Measurements from ENCODE around the gene SLC26A1. TPM values are rescaled to one million over a fixed set of nuclear protein-coding genes. Genes with fewer than 3 reads are reported as not detected.

The SLC26A1 gene
- total and polyA plus RNA-seq, 2 of the 13 experiments (the other 11 are each of a cell fraction or from before 2014, with no cell fraction given) = 5.4 to 22.9 TPM

- TF ChIP-seq NR1H2 (CRISPR knock-in tag; IDR thresholded peaks at IDR 0.05; ENCODE audit: borderline replicate concordance, low read depth) = peak; percentile 23; the same call in 1 of the 2 replicates
- TF ChIP-seq ZNF670 (CRISPR knock-in tag; IDR thresholded peaks at IDR 0.05; ENCODE audit: borderline replicate concordance) = no peak
- no peak for TF ChIP-seq SMARCC2 (IDR thresholded peaks at IDR 0.05)
- peak; percentile 49; the same call in 1 of the 2 replicates for TF ChIP-seq SOX5 (CRISPR knock-in tag; IDR thresholded peaks at IDR 0.05; ENCODE audit: borderline replicate concordance)
- TF ChIP-seq FOXO4 (CRISPR knock-in tag; conservative IDR thresholded peaks at IDR 0.05) = 0 out of 2 replicates have a peak, but pooled peaks have one; percentile 92
- TF ChIP-seq FOXA1 (IDR thresholded peaks at IDR 0.05) = no peak
- peak; percentile 71 for TF ChIP-seq FOXA1 (CRISPR knock-in tag; IDR thresholded peaks at IDR 0.05)
- TF ChIP-seq ZNF451 (CRISPR knock-in tag; IDR thresholded peaks at IDR 0.05) = no peak
- TF ChIP-seq, protein P1, sequence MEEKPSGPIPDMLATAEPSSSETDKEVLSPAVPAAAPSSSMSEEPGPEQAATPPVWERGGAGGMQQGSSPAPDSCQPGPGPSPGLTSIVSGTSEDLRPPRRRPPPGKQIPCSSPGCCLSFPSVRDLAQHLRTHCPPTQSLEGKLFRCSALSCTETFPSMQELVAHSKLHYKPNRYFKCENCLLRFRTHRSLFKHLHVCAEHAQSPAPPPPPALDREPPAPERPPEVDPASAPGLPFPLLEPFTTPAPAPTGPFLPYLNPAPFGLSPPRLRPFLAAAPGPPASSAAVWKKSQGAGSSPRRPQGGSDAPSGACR (CRISPR knock-in tag; IDR thresholded peaks at IDR 0.05) = peak; percentile 86
- no peak for TF ChIP-seq CREB1 (IDR thresholded peaks at IDR 0.05)
- no peak for TF ChIP-seq CREB1 (CRISPR knock-in tag; IDR thresholded peaks at IDR 0.05)
- TF ChIP-seq ZBTB20 (CRISPR knock-in tag; IDR thresholded peaks at IDR 0.05; ENCODE audit: borderline replicate concordance, low read depth) = no peak
- peak; percentile 45; the same call in 1 of the 2 replicates for TF ChIP-seq POLR2AphosphoS5 (IDR thresholded peaks at IDR 0.05; ENCODE audit: low read depth, low read length)
- peak; percentile 99 for TF ChIP-seq NFE2L2 (IDR thresholded peaks at IDR 0.05; ENCODE audit: low read length)
- peak; percentile 83 for TF ChIP-seq NKX3-1 (CRISPR knock-in tag; IDR thresholded peaks at IDR 0.05)
- TF ChIP-seq, protein P2, sequence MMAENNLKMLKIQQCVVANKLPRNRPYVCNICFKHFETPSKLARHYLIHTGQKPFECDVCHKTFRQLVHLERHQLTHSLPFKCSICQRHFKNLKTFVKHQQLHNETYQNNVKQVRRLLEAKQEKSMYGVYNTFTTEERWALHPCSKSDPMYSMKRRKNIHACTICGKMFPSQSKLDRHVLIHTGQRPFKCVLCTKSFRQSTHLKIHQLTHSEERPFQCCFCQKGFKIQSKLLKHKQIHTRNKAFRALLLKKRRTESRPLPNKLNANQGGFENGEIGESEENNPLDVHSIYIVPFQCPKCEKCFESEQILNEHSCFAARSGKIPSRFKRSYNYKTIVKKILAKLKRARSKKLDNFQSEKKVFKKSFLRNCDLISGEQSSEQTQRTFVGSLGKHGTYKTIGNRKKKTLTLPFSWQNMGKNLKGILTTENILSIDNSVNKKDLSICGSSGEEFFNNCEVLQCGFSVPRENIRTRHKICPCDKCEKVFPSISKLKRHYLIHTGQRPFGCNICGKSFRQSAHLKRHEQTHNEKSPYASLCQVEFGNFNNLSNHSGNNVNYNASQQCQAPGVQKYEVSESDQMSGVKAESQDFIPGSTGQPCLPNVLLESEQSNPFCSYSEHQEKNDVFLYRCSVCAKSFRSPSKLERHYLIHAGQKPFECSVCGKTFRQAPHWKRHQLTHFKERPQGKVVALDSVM (CRISPR knock-in tag; IDR thresholded peaks at IDR 0.05) = 0 out of 2 replicates have a peak, but pooled peaks have one; percentile 48
- peak; percentile 96; the same call in 1 of the 2 replicates for TF ChIP-seq ZBED4 (CRISPR knock-in tag; IDR thresholded peaks at IDR 0.05; ENCODE audit: borderline replicate concordance)
- TF ChIP-seq GLMP (CRISPR knock-in tag; IDR thresholded peaks at IDR 0.05; ENCODE audit: borderline replicate concordance) = no peak
- no peak; the same call in 1 of the 2 replicates for TF ChIP-seq ZSCAN31 (CRISPR knock-in tag; IDR thresholded peaks at IDR 0.05; ENCODE audit: low read depth)
- TF ChIP-seq CEBPB (IDR thresholded peaks at IDR 0.05; ENCODE audit: borderline replicate concordance, low read depth, low read length) = no peak
Observed at GRCh38 chr4:993111-994029, at the start of gene SLC26A1 (continued).

All from HepG2 (cell line).